OCI-M1 (cell line): Measurements from ENCODE around the gene PHLPP1.
A peak's percentile ranks its signal among the peaks of the same experiment; 100 is the strongest.
"Not testable (repeated sequence)": the region's sequence is repeated elsewhere in the genome, so short reads cannot be mapped to it uniquely, and the experiment has no call there.

ENCODE experiments used
- DNase-seq: peaks from one replicate; lab custom pipeline; 2025; lab: John Stamatoyannopoulos, UW

PHLPP1 gene

GRCh38 chr18:62894681-62895390 is 179.5 kb downstream of the PHLPP1 start:
- DNase-seq = no peak

DNA sequence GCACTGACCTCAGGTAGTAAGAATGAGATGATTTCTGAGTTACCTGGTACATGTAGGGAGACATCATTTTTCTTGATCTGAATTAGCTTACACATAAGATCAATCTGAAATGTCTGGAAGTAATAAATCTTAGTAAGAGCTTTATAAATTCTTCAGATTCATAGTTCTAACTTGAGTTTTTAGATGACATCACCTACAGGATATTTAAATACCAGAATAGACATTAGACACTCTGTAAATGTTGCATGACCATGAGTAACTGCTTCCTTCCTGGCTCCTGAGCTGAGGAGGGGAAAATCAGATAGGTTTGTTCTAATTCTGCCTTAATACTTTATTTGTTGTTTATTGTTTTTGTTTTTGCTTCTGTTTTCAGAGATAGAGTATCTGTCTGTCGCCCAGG is 181.8 kb downstream of the PHLPP1 start:
- DNase-seq = no peak

GRCh38 chr18:62898359-62898758 is 183.0 kb downstream of the PHLPP1 start:
- DNase-seq = no peak

- DNase-seq = no peak
Measured at GRCh38 chr18:62899534-62899933, 184.2 kb downstream of the PHLPP1 start.

DNA sequence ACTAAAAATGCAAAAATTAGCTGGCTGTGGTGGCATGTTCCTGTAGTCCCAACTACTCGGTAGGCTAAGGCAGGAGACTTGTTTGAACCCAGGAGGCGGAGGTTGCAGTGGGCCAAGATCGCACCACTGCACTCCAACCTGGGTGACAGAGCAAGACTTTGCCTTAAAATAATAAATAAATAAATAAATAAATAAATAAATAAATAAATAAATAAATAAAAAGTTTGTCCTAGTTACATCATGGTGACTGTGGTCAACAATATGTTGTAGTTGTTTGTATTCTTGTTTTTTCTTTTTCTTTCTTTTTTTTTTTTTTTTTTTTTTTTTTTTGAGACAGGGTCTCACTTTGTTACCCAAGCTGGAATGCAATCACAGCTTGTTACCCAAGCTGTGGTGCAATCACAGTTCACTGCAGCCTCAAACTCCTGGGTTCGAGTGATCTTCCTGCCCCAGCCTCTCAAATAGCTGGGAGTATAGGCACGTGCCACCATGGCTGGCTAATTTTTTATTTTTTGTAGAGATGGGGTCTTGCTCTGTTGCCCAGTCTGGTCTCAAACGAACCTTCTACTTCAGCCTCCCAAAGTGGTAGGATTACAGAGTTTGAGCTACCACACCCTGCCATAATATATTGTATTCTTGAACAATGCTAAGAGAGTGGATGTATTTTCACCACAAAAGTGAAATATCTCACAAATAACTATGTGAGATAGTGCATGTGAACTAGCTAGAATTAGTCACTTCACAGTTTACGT is 185.0 kb downstream of the PHLPP1 start:
- no peak for DNase-seq

- DNase-seq = no peak
Measured at GRCh38 chr18:62902776-62903175, 187.4 kb downstream of the PHLPP1 start.

GRCh38 chr18:62904396-62905285 is 189.3 kb downstream of the PHLPP1 start:
- no peak for DNase-seq

DNA sequence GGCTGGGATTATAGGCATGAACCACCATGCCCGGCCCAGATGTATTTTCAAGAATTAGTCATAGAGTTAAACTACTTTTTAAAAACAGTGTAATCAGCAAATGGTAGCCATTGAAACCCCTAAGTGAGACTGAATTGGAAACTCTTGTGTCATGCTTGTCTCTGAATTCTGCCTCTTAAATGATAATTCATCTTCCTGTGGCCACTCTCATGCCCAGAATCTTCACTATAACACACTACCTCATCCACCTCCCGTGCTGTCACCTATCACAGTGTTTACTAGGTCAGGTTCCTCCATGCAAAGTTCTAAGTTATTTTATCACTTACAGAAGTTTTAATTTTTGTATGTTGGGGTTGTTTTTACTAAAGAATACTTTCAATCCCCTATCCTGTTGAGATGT is 197.5 kb downstream of the PHLPP1 start:
- DNase-seq = peak; percentile 11

GRCh38 chr18:62913824-62914223 is 198.5 kb downstream of the PHLPP1 start:
- DNase-seq = not testable (repeated sequence)

- no peak for DNase-seq
Measured at GRCh38 chr18:62914871-62915392, 199.6 kb downstream of the PHLPP1 start.

GRCh38 chr18:62918361-62918760 is 203.0 kb downstream of the PHLPP1 start:
- no peak for DNase-seq

- no peak for DNase-seq
Measured at GRCh38 chr18:62919109-62919838, 203.9 kb downstream of the PHLPP1 start.

DNA sequence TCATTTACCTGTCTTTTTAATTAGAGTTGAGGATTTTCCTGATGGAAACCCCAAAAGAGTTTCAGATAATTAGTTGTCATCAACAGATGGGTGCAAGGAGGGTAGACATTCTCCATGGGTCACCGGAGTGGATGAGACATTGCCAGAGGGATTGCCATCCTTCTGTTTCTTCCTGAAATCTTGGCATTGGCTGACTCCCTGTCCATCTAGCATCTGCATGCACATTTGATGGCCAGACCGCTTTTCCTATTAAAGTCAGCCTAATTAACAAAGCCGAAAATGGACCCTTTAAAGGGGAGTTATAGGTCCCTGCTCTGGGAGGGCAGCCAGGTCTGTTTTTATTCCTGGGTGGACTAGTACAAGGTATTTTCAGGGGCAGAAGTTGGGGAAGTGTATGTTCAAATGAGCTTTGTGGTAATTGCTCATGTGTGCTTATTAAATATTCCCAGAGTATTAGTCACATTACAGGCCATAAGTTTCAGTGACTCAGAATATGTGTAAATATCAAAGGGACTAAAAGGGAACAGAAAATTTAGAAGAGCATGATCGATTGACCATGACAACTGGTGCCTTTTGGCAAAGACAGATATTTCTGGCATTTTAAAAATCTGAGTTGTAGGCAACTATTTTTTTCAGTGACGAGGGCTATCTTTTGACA is 209.8 kb downstream of the PHLPP1 start:
- no peak for DNase-seq

GRCh38 chr18:62928326-62928725 is 213.0 kb downstream of the PHLPP1 start:
- DNase-seq = no peak

- no peak for DNase-seq
Measured at GRCh38 chr18:62933261-62933887, 218.0 kb downstream of the PHLPP1 start.

GRCh38 chr18:62935994-62936393 is 220.7 kb downstream of the PHLPP1 start:
- no peak for DNase-seq

DNA sequence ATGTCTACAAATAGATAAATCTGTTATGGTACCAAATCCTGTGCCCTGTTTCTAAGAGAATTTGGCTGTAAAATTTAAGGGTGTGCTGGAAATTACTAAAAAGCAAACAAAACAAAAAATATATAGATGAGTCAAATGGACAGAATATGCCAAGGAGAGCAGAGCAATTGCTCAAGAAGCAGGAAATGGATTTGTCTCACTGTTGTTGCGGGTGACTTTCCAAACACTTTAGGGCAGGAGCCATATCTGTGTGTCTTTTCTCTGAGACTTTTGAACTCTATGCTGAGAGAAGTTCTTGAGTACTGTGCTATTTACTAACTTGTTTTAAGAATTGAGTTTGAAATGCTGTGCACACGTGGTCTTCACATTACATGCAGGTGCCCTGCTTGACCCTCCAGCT is 221.7 kb downstream of the PHLPP1 start:
- DNase-seq = no peak

DNA sequence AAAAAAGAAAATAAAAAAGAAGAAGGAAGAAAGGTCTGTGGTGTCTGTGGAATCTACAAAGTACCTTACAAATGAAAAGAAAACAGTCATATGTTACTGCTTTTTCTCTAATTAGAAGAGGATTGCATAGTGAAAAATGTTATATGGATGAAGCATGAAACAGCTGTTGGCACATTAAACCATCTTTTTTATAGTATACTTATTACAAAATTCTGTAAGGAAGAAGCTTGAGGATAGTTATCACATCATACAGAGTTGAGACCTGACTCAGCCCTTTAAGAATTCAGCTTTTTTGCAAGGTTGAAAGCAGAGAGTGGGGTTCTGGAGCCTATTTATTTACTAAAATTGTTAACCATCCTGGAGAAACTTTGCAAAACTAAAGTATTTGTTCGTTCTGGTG is 222.7 kb downstream of the PHLPP1 start:
- DNase-seq = peak; percentile 50

DNA sequence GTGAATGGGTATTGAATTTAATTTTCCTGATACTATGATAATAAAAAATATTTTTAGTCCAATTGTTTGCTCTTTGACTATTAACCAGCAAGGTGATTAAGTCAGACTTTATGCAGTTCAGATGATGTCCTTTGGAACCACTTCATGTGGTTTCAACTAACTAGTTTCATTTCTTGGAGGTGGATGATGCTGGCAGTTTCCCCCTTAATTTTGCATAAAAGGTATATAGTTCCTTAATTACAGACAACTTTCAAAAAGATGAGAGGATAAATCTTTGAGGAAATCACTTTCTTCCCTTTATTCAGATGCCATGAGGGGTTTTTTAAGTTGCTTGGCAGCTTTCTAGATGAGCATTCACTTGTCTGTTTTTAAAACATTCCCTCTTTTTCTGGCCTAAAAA is 223.1 kb downstream of the PHLPP1 start:
- peak; percentile 57 for DNase-seq

DNA sequence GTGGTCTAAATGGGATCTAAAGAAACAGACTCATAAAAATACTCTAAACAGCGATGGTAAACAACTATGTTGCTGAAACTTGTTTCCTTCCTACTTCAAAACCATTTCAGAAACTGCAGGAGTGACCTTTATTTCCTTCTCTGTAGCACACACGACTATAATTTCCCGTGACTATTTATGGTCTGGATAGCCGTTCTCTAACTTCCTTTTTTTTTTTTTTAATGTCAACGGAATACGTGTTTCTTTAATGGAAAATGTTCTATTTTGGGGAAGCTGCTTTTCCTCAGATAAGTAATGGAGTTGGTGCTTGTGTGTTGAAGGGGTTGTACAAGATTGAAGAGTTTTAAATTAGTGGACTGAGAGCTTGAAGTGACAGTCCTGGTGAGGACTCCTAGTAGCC is 224.1 kb downstream of the PHLPP1 start:
- peak; percentile 91 for DNase-seq

DNA sequence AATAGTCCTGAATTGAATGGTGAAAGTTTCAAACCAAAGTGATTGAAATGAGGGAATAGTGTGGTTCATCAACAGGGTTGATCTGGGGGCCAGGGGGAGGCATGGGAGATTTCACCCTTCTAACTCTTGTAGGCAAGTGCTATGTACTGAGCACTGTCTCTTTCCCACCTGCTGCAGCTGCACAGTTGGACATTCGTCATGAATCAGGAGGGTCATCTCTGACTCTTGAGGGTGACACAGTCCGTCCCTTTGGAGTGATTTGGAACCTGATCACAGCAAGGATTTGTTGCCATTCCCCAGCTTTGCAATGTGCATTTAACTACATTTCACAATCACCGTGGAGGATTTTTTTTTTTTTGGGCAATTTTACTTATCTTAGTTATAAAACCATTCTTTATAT is 224.6 kb downstream of the PHLPP1 start:
- peak; percentile 60 for DNase-seq
